ENCODE data around the gene MAPKAP1.

DNA sequence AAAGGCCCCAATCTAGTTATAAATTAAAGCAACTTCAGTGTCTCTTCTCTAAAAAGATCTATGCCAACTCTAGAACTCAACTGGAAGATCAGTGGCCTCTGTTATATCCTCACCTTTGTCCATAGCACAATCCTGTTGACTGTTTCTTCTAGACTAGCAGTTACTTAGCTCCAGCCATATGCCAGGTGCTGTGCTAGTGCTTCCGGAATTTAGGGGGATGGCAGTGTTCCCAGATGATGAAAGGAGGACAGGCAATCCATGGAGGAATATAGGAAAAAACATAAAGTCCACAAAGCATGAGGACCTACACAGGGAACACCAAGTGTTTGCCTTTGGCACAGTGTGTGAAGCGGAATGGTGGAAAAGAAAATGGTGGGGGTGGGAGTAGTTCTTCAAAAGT, 214.3 kb downstream of the MAPKAP1 start:
- TF ChIP-seq POLR2AphosphoS5 (IDR thresholded peaks at IDR 0.05; ENCODE audit: control insufficient read depth, insufficient read depth, low read depth, low read length) (no peak), HDAC6 (IDR thresholded peaks at IDR 0.05; ENCODE audit: low read depth, low read length) (no peak), POLR2A (conservative IDR thresholded peaks at IDR 0.05) (no peak), SMC3 (conservative IDR thresholded peaks at IDR 0.05; ENCODE audit: insufficient read depth, low read depth, low read length) (no peak), YY1 (IDR thresholded peaks at IDR 0.05; ENCODE audit: borderline replicate concordance in 1 of 3, control insufficient read depth in 1 of 3, extremely low read depth in 1 of 3, insufficient read depth in 3 of 3, insufficient read length in 1 of 3, insufficient replicate concordance in 2 of 3, low read depth in 1 of 3, low read length in 2 of 3) (no peak), POU5F1 (IDR thresholded peaks at IDR 0.05; ENCODE audit: borderline replicate concordance, low read depth, low read length, partially characterized antibody) (no peak), PHF20 (IDR thresholded peaks at IDR 0.05; ENCODE audit: partially characterized antibody) (no peak)
- TF ChIP-seq, protein P1, sequence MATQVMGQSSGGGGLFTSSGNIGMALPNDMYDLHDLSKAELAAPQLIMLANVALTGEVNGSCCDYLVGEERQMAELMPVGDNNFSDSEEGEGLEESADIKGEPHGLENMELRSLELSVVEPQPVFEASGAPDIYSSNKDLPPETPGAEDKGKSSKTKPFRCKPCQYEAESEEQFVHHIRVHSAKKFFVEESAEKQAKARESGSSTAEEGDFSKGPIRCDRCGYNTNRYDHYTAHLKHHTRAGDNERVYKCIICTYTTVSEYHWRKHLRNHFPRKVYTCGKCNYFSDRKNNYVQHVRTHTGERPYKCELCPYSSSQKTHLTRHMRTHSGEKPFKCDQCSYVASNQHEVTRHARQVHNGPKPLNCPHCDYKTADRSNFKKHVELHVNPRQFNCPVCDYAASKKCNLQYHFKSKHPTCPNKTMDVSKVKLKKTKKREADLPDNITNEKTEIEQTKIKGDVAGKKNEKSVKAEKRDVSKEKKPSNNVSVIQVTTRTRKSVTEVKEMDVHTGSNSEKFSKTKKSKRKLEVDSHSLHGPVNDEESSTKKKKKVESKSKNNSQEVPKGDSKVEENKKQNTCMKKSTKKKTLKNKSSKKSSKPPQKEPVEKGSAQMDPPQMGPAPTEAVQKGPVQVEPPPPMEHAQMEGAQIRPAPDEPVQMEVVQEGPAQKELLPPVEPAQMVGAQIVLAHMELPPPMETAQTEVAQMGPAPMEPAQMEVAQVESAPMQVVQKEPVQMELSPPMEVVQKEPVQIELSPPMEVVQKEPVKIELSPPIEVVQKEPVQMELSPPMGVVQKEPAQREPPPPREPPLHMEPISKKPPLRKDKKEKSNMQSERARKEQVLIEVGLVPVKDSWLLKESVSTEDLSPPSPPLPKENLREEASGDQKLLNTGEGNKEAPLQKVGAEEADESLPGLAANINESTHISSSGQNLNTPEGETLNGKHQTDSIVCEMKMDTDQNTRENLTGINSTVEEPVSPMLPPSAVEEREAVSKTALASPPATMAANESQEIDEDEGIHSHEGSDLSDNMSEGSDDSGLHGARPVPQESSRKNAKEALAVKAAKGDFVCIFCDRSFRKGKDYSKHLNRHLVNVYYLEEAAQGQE (IDR thresholded peaks at IDR 0.05; ENCODE audit: borderline replicate concordance): no peak
- TF ChIP-seq, protein P1 (CRISPR knock-in tag; IDR thresholded peaks at IDR 0.05; ENCODE audit: low read depth): no peak

Data from K562 (cell line).